GM08714 (cell line): ENCODE data around the gene PADI4.

Experiments used
- H3K4me3 ChIP-seq: fragments of 200-500 bp; sonication (Bioruptor generic); 2 replicates; pipeline ENCODE4 v1.5.1; 2014; ENCODE audit warnings: mild to moderate bottlenecking, low read length, inconsistent platforms
- ZNF274 ChIP-seq: IDR thresholded peaks from 2 replicates; pipeline ENCODE4 v1.6.1; 2012; ENCODE audit warnings: mild to moderate bottlenecking, low read depth, low read length

Gene PADI4

DNA sequence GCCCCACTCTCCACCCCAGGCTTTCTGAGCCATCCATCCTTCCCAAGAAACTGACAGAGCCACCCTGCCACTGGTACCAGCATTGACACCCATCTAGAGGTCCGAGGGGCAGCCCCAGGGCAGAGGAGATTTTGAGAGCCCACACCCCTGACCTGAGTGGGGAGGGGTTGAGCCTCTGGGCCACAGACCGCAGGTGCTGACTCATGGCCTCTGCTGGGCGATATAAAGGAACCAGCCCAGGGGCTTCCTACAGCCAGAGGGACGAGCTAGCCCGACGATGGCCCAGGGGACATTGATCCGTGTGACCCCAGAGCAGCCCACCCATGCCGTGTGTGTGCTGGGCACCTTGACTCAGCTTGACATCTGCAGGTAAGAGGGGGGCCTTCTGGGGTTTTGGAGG lies at the start of gene PADI4:
TSS of gene PADI4 (plus strand) at position 252 of the 400 bp plus-strand sequence. CDS start at position 278, 26 bp downstream.
- no peak for TF ChIP-seq ZNF274
- no peak within 1 kb of the TSS for H3K4me3 ChIP-seq

DNA sequence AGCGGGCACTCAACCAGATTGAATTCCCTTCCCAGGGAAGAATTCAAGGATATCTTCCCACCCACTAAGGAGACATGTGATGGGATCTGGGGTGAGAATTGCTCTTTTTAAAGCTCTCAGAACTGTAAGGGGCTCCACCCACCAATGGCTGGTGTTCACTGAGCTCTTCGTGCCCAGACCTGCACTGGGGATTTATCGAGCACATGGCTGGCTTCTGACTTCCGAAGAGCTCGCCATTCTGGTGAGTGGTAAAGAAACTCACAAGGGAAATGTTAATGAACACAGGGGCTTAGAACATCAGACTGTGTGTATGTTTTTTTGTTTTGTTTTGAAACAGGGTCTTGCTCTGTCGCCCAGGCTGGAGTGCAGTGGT lies 49.3 kb upstream of the PADI4 start:
- H3K4me3 ChIP-seq = no peak overlapping the region
- TF ChIP-seq ZNF274 = no peak

- no peak overlapping the region for H3K4me3 ChIP-seq
Observed at GRCh38 chr1:17259233-17259873, 48.6 kb upstream of the PADI4 start.

GRCh38 chr1:17260264-17260663 lies 47.7 kb upstream of the PADI4 start:
- no peak for TF ChIP-seq ZNF274
- H3K4me3 ChIP-seq = no peak overlapping the region

More at GRCh38 chr1:17259233-17259873, 48.6 kb upstream of the PADI4 start:
- TF ChIP-seq ZNF274 = no peak

GRCh38 chr1:17260738-17261137 lies 47.3 kb upstream of the PADI4 start:
- no peak for TF ChIP-seq ZNF274
- H3K4me3 ChIP-seq = no peak overlapping the region

- no peak overlapping the region for H3K4me3 ChIP-seq
- TF ChIP-seq ZNF274 = no peak
Observed at GRCh38 chr1:17263936-17264335, 44.1 kb upstream of the PADI4 start.

- no peak for TF ChIP-seq ZNF274
- no peak overlapping the region for H3K4me3 ChIP-seq
Observed at GRCh38 chr1:17264470-17264869, 43.5 kb upstream of the PADI4 start.

- no peak for TF ChIP-seq ZNF274
- H3K4me3 ChIP-seq = no peak overlapping the region
Observed at GRCh38 chr1:17265162-17265561, 42.8 kb upstream of the PADI4 start.

GRCh38 chr1:17265950-17266349 lies 42.0 kb upstream of the PADI4 start:
- no peak for TF ChIP-seq ZNF274
- H3K4me3 ChIP-seq = no peak overlapping the region

DNA sequence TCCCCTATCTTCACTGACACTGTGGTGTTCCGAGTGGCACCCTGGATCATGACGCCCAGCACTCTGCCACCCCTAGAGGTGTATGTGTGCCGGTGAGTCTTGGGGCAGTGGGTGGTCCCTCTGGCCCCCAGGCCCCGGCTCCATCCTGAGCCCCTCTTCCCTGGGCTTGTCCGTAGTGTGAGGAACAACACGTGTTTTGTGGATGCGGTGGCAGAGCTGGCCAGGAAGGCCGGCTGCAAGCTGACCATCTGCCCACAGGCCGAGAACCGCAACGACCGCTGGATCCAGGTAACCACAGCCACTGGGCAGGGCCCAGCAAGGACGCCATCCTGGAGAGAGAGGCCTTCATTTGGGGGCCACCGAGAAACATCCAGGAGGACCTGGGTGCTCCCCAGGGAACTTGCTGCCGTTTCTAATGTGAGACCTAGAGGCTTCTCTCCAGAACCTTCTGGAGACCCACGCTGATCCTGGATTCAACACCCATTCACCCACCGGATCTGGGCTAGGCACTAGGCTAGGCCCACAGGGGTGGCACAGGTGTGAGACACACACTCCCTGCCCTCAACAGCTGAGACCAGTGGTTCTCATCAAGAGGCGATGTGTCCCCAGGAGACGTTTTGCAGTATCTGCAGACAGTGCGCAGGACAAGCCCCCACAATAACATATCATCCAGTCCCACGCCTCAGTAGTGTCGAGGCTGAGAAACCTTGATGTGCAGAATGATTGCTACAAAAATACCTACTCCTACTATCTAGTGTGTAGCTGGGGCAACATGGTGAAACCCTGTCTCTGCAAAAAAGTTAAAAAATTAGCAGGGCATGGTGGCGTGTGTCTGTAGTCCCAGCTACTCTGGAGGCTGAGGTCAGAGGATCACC lies 36.9 kb upstream of the PADI4 start:
- H3K4me3 ChIP-seq = no peak overlapping the region
- TF ChIP-seq ZNF274 = no peak

DNA sequence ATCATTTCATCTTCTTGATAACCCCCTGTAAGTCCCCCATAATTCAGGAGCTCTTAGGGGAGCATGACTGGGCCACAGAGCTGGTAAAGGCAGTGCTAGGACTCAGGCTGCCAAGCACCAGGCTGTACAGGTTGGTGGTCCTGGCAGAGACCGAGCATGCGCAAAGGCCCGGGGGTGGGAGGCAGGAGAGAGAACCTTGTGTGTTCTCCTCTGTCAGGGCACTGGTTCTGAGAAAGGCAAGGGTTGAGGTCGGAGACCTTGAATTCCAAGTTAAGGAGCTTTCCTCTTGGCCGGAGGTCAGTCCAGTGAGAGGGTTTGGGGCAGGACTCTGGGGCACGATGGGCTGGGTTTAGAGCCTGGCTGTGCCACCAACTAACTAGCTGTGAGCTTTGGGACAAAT lies 35.9 kb upstream of the PADI4 start:
- no peak for TF ChIP-seq ZNF274

GRCh38 chr1:17272646-17273045 lies 35.4 kb upstream of the PADI4 start:
- no peak overlapping the region for H3K4me3 ChIP-seq
- TF ChIP-seq ZNF274 = no peak

More for the DNA sequence above, 35.9 kb upstream of the PADI4 start:
- H3K4me3 ChIP-seq = no peak overlapping the region

GRCh38 chr1:17273096-17273495 lies 34.9 kb upstream of the PADI4 start:
- no peak overlapping the region for H3K4me3 ChIP-seq
- TF ChIP-seq ZNF274 = no peak

GRCh38 chr1:17274186-17275170 lies 33.5 kb upstream of the PADI4 start:
- H3K4me3 ChIP-seq = no peak overlapping the region

More at GRCh38 chr1:17274186-17275170, 33.5 kb upstream of the PADI4 start:
- no peak for TF ChIP-seq ZNF274
